Neuronal stem cell (in vitro differentiated cells): ENCODE data around the gene NBDY.

ENCODE experiments used
- DNase-seq: peaks from one replicate; pipeline ENCODE4 v3.0.0-alpha.2; 2013; ENCODE audit warnings: low spot score
- H2AFZ ChIP-seq: one replicate; pipeline ENCODE4 v1.6.1; 2013; ENCODE audit warnings: mild to moderate bottlenecking, low read length, inconsistent platforms
- H2AK5ac ChIP-seq: 2 replicates; pipeline ENCODE4 v1.6.1; 2013; ENCODE audit warnings: low read depth, mild to moderate bottlenecking, inconsistent platforms, low read length, moderate library complexity, mixed read lengths
- H2BK120ac ChIP-seq: 2 replicates; pipeline ENCODE4 v1.6.1; 2013; ENCODE audit warnings: low read depth, mild to moderate bottlenecking, inconsistent platforms, low read length, moderate library complexity, mixed read lengths
- H2BK12ac ChIP-seq: one replicate; pipeline ENCODE4 v1.6.1; 2013; ENCODE audit warnings: low read length, inconsistent platforms
- H2BK15ac ChIP-seq: 2 replicates; pipeline ENCODE4 v1.6.1; 2013; ENCODE audit warnings: mild to moderate bottlenecking, low read length, inconsistent platforms, mixed read lengths
- H2BK5ac ChIP-seq: one replicate; pipeline ENCODE4 v1.6.1; 2013; ENCODE audit warnings: inconsistent platforms, mild to moderate bottlenecking, low read length, moderate library complexity
- H3K14ac ChIP-seq: one replicate; pipeline ENCODE4 v1.6.1; 2013; ENCODE audit warnings: low read length, inconsistent platforms
- H3K18ac ChIP-seq: 2 replicates; pipeline ENCODE4 v1.6.1; 2013; ENCODE audit warnings: low read length, inconsistent platforms
- H3K23ac ChIP-seq: 2 replicates; pipeline ENCODE4 v1.6.1; 2013; ENCODE audit warnings: low read depth, mild to moderate bottlenecking, mixed read lengths, low read length, inconsistent platforms; ENCODE audit not compliant: poor library complexity
- H3K27ac ChIP-seq: replicated peaks from 3 replicates; pipeline ENCODE4 v1.5.1; 2013; ENCODE audit warnings: low read length, inconsistent platforms
- H3K27me3 ChIP-seq, 3 experiments: 2 replicates each; pipeline ENCODE4 v1.6.1; 2013; ENCODE audit warnings: low read length in 3 of 3, mild to moderate bottlenecking in 2 of 3, inconsistent platforms in 1 of 3, low read depth in 1 of 3, mixed read lengths in 1 of 3, moderate library complexity in 1 of 3; ENCODE audit not compliant: control insufficient read depth in 3 of 3, insufficient read depth in 3 of 3
- H3K36me3 ChIP-seq, 2 donors: replicated peaks in 1 of 2; 2 replicates each; pipeline ENCODE4 v1.6.1; 2013; ENCODE audit warnings: low read length in 2 of 2; ENCODE audit not compliant: control insufficient read depth in 2 of 2, insufficient read depth in 2 of 2
- H3K4ac ChIP-seq: 2 replicates; pipeline ENCODE4 v1.6.1; 2013; ENCODE audit warnings: inconsistent platforms, mild to moderate bottlenecking, low read length, moderate library complexity
- H3K4me1 ChIP-seq, 2 donors: 1 replicate in 1 of 2; 2 replicates in 1 of 2; pipeline ENCODE4 v1.6.1; 2013; ENCODE audit warnings: low read length in 2 of 2, low read depth in 1 of 2; ENCODE audit not compliant: control insufficient read depth in 2 of 2, insufficient read depth in 1 of 2
- H3K4me2 ChIP-seq: one replicate; pipeline ENCODE4 v1.6.1; 2013; ENCODE audit warnings: mild to moderate bottlenecking, low read length, inconsistent platforms; ENCODE audit not compliant: insufficient read depth, poor library complexity, severe bottlenecking
- H3K4me3 ChIP-seq, 2 donors: 2 replicates each; pipeline ENCODE4 v1.5.1; 2013; ENCODE audit warnings: low read length in 2 of 2, mild to moderate bottlenecking in 2 of 2, inconsistent platforms in 1 of 2, moderate library complexity in 1 of 2
- H3K79me1 ChIP-seq: one replicate; pipeline ENCODE4 v1.6.1; 2013; ENCODE audit warnings: low read depth, mild to moderate bottlenecking, inconsistent platforms, low read length, moderate library complexity
- H3K9ac ChIP-seq: one replicate; pipeline ENCODE4 v1.6.1; 2013; ENCODE audit warnings: mild to moderate bottlenecking, low read depth, low read length, inconsistent platforms; ENCODE audit not compliant: poor library complexity
- H3K9me3 ChIP-seq, 2 donors: replicated peaks in 1 of 2; 2 replicates each; pipeline versions ENCODE3 to v1.6.1; 2013; ENCODE audit warnings: low read length in 2 of 2, mild to moderate bottlenecking in 2 of 2, inconsistent platforms in 1 of 2, low read depth in 1 of 2, mixed read lengths in 1 of 2, moderate library complexity in 1 of 2; ENCODE audit not compliant: control insufficient read depth in 2 of 2, insufficient read depth in 1 of 2
- H4K8ac ChIP-seq: one replicate; pipeline ENCODE4 v1.6.1; 2013; ENCODE audit warnings: low read depth, mild to moderate bottlenecking, inconsistent platforms, low read length, moderate library complexity
- H4K91ac ChIP-seq: one replicate; pipeline ENCODE4 v1.6.1; 2013; ENCODE audit warnings: low read length, low read depth, mild to moderate bottlenecking, inconsistent platforms; ENCODE audit not compliant: poor library complexity
- WGBS, 2 donors: extraction: QIAGEN DNeasy Blood & Tissue Kit; methylation state at CpG; one replicate each; pipeline ENCODE4 v1.1.7; 2013; ENCODE audit warnings: missing lambda C conversion rate in 2 of 2, mixed read lengths in 1 of 2; ENCODE audit not compliant: insufficient read length in 2 of 2, insufficient replicate concordance in 1 of 2; ENCODE audit errors: extremely low coverage in 2 of 2; 5-methylcytosine and 5-hydroxymethylcytosine counted together

Gene NBDY

GRCh38 chrX:56787734-56788152, 58.7 kb downstream of the NBDY start:
- Histone ChIP-seq H4K91ac (no peak overlapping the region), H2BK120ac (no peak overlapping the region), H2BK5ac (no peak overlapping the region), H3K9me3 (no peaks in the 10 kb centered on the region), H3K9ac (no peak overlapping the region), H3K27me3 (peaks cover 0 to 15% (median 0%) of the 10 kb centered on the region in 3 experiments), H3K18ac (no peak overlapping the region), H3K4me1 (no peaks in the 10 kb centered on the region), H3K4me2 (no peak overlapping the region), H3K4ac (no peak overlapping the region), H3K23ac (no peak overlapping the region), H3K27ac (no peak overlapping the region), H3K79me1 (peaks cover 4% of the 10 kb centered on the region), H3K14ac (no peak overlapping the region), H2AK5ac (no peak overlapping the region), H3K36me3 (peaks cover 3 to 50% of the 10 kb centered on the region in 2 donors), H2AFZ (no peak overlapping the region), H3K4me3 (no peak overlapping the region), H2BK12ac (no peak overlapping the region), H4K8ac (no peak overlapping the region), H2BK15ac (no peak overlapping the region)
- WGBS, 2 donors, result no CpG with 5 or more reads among the region's 5 CpGs
- no peak for DNase-seq

- Histone ChIP-seq H3K36me3 (peaks cover 3 to 50% of the 10 kb centered on the region in 2 donors), H3K4me3 (no peak overlapping the region), H3K9me3 (no peaks in the 10 kb centered on the region), H4K91ac (no peak overlapping the region), H3K9ac (no peak overlapping the region), H2BK5ac (no peak overlapping the region), H3K18ac (no peak overlapping the region), H3K4ac (no peak overlapping the region), H2AFZ (no peak overlapping the region), H3K23ac (no peak overlapping the region), H4K8ac (no peak overlapping the region), H3K4me1 (no peaks in the 10 kb centered on the region), H3K79me1 (no peaks in the 10 kb centered on the region), H3K14ac (no peak overlapping the region), H2BK120ac (no peak overlapping the region), H3K27ac (no peak overlapping the region), H2BK12ac (no peak overlapping the region), H3K4me2 (no peak overlapping the region), H2BK15ac (no peak overlapping the region), H2AK5ac (no peak overlapping the region), H3K27me3 (peaks cover 0 to 18% (median 0%) of the 10 kb centered on the region in 3 experiments)
- no peak for DNase-seq
- WGBS, 2 donors, result no CpG with 5 or more reads among the region's 3 CpGs
These were observed 59.2 kb downstream of the NBDY start for GRCh38 chrX:56788229-56788628.

- H3K9me3 ChIP-seq, result no peaks in the 10 kb centered on the region
- no peak overlapping the region for H2AFZ ChIP-seq
- peaks cover 0 to 18% (median 0%) of the 10 kb centered on the region in 3 experiments for H3K27me3 ChIP-seq
- H3K4ac ChIP-seq, result no peak overlapping the region
- no peak overlapping the region for H2BK15ac ChIP-seq
- no peak overlapping the region for H3K14ac ChIP-seq
- no peak for DNase-seq
- no peak overlapping the region for H3K4me3 ChIP-seq
- no peak overlapping the region for H3K4me2 ChIP-seq
- no peaks in the 10 kb centered on the region for H3K79me1 ChIP-seq
- no peak overlapping the region for H2BK12ac ChIP-seq
- H3K4me1 ChIP-seq, result no peaks in the 10 kb centered on the region
- H4K8ac ChIP-seq, result no peak overlapping the region
- H3K18ac ChIP-seq, result no peak overlapping the region
- H2BK120ac ChIP-seq, result no peak overlapping the region
- H2AK5ac ChIP-seq, result no peak overlapping the region
- no peak overlapping the region for H2BK5ac ChIP-seq
- H3K23ac ChIP-seq, result no peak overlapping the region
- WGBS, 2 donors, result no CpG with 5 or more reads among the region's 7 CpGs
- no peak overlapping the region for H4K91ac ChIP-seq
- peaks cover 3 to 45% of the 10 kb centered on the region in 2 donors for H3K36me3 ChIP-seq
- H3K9ac ChIP-seq, result no peak overlapping the region
- H3K27ac ChIP-seq, result no peak overlapping the region
These were observed 59.7 kb downstream of the NBDY start for GRCh38 chrX:56788717-56789122.

- Histone ChIP-seq H3K36me3 (peaks cover 3 to 43% of the 10 kb centered on the region in 2 donors), H2AK5ac (no peak overlapping the region), H4K91ac (no peak overlapping the region), H3K4me3 (no peak overlapping the region), H2BK5ac (no peak overlapping the region), H2BK15ac (no peak overlapping the region), H3K79me1 (no peaks in the 10 kb centered on the region), H3K14ac (no peak overlapping the region), H3K27me3 (peaks cover 0 to 18% (median 0%) of the 10 kb centered on the region in 3 experiments), H3K18ac (no peak overlapping the region), H3K27ac (no peak overlapping the region), H3K4me1 (no peaks in the 10 kb centered on the region), H4K8ac (no peak overlapping the region), H2BK120ac (no peak overlapping the region), H3K4me2 (no peak overlapping the region), H3K9me3 (no peaks in the 10 kb centered on the region), H2BK12ac (no peak overlapping the region), H3K9ac (no peak overlapping the region), H3K23ac (no peak overlapping the region), H2AFZ (no peak overlapping the region), H3K4ac (no peak overlapping the region)
- no peak for DNase-seq
- WGBS, 2 donors, result no CpG with 5 or more reads among the region's 7 CpGs
These were observed 60.6 kb downstream of the NBDY start for GRCh38 chrX:56789518-56790070.
